DND-41 (cell line): ENCODE data around the gene MEGF9.

ENCODE experiments used
- EZH2 ChIP-seq: IDR thresholded peaks from 3 replicates; pipeline ENCODE4 v1.6.1; 2012; ENCODE audit warnings: borderline replicate concordance, low read depth, mild to moderate bottlenecking, moderate library complexity, low read length, inconsistent platforms; ENCODE audit not compliant: severe bottlenecking
- TF ChIP-seq, protein P1 (sequence below): IDR thresholded peaks from 2 replicates; pipeline ENCODE4 v1.5.1; 2012; ENCODE audit warnings: borderline replicate concordance, low read length, moderate library complexity, mild to moderate bottlenecking; ENCODE audit not compliant: poor library complexity, severe bottlenecking; ENCODE audit errors: extremely low read depth

DNA sequence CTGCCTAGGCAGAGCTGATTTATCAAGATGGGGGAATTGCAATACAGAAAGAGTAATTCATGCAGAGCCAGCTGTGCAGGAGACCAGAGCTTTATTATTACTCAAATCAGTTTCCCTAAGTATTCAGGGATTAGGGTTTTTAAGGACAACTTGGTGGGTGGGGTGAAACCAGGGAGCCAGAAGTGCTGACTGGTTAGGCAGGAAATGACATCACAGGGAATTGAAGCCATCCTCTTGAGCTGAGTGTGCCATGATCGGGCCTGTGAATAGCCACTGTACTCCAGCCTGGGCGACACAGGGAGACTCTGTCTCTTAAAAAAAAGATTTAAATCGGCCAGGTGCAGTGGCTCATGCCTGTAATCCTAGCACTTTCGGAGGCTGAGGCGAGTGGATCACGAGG, 89.0 kb downstream of the MEGF9 start:
- TF ChIP-seq, protein P1, sequence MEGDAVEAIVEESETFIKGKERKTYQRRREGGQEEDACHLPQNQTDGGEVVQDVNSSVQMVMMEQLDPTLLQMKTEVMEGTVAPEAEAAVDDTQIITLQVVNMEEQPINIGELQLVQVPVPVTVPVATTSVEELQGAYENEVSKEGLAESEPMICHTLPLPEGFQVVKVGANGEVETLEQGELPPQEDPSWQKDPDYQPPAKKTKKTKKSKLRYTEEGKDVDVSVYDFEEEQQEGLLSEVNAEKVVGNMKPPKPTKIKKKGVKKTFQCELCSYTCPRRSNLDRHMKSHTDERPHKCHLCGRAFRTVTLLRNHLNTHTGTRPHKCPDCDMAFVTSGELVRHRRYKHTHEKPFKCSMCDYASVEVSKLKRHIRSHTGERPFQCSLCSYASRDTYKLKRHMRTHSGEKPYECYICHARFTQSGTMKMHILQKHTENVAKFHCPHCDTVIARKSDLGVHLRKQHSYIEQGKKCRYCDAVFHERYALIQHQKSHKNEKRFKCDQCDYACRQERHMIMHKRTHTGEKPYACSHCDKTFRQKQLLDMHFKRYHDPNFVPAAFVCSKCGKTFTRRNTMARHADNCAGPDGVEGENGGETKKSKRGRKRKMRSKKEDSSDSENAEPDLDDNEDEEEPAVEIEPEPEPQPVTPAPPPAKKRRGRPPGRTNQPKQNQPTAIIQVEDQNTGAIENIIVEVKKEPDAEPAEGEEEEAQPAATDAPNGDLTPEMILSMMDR: no peak
- TF ChIP-seq EZH2: no peak
